NCI-H345 treated with DMSO at 0.1 percent for 48 hours (cell line): ENCODE results near the gene UST.

ENCODE experiments used
- DNase-seq: peaks from one replicate; lab custom pipeline; 2025; ENCODE audit not compliant: unreplicated experiment; lab: John Stamatoyannopoulos, UW

UST gene

DNA sequence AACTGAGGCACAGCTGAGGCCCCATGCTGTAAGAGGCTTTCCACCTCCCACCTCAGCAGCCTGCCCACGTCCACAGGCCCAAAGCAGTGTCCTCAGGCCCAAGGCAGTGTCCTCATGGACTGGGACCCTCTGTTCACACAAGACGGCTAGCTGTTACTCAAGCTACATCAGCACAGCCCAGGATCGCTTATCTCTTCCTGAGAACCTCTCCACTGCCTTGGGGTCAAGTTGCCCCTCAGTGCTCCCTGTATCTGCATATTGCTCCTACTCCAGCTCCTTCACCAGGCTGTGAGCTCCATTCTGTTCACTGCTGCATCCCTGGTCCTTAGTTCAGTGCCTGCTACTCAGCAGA is 361.9 kb downstream of the UST start:
- no peak for DNase-seq

DNA sequence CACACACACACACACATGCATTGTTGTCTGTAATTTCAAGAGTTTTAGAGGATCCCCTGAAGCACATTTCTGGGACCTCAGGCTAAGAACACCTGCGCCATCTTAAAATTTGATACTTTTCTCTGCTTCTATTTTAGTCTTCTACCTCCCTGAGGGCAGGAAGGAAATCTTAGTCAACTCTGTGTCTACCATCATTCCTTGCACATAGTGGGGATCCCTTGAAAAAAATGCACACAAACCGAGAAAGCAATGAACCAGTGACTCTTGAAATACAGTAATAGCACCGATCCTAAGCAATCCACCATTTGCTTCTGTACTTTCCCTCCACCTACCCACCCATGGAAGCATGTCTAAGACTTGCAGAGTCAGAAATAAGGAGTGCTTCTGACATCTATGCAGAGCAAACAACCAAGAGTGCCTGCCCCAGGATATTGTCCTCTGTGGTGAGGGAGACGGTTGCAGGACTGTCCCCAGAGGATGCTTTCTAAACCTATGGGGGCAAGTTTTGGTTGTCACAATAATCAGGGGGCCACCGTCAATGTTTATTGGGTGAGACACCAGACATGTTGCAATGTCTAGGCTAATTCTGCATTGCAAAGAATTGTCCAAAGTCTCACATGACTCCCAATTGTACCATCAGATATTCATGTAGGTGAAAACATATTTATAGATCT is 362.7 kb downstream of the UST start:
- no peak for DNase-seq

DNA sequence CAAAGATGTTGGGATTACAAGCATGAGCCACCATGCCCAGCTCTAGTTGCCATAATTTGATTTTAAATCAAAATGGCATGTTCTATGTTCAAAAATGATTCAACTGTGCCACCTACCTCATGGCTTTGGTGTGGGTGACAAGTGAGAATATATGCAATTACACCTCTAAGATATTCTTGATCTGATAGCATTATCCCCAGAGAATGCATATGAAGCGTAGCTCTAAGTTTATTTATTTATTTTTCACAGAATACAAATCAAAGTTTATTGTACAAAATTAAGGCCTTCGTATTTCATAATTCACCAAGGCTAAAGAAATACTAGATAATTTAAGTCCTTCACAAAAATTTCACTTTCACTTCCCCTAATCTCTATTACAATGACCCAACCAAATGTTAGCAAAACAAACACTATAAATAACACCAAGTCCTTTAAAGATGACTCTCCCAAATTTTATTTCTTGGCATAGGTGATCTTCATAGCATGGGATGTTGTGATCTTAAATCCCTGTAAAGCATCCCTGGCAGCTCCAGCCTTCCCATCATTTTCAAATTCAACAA is 364.8 kb downstream of the UST start:
- no peak for DNase-seq

DNA sequence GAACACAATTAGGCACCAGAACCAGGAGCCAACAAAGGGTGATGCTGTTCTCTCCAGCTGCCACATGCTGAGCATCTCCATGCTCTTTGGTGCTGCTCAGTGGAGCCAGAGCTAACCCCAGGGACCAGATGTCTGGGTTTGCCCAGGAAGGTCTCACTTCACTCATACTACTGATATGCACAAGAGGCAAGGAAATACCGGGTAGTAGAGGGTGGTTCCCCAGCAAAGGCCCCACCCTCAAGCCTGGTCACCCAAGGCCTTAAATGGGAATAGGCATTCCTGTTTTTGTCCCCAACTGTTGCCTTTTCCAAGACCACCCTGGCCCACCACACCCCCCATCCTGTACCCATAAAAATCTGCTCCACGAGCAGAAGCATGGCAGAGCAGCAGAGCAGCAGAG is 366.1 kb downstream of the UST start:
- no peak for DNase-seq

DNA sequence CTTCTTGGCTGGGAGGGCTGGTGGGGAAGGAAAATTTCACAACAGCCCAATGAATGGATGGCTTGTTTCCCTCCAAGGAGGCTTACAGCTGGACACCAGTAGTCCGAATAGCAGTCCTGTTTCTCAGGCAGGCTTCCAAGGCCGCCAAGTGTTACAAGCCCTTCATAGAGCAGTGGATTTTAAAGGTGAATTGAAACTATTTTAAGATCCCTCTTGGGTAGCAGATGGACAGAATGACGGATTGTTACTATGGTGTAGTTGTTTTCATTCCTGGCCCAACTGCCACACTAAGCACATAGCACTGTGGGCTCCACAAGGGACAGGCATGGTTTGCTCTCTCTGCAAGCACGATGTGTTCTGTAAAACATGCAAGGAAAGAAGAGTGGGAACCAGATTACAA is 367.3 kb downstream of the UST start:
- no peak for DNase-seq

DNA sequence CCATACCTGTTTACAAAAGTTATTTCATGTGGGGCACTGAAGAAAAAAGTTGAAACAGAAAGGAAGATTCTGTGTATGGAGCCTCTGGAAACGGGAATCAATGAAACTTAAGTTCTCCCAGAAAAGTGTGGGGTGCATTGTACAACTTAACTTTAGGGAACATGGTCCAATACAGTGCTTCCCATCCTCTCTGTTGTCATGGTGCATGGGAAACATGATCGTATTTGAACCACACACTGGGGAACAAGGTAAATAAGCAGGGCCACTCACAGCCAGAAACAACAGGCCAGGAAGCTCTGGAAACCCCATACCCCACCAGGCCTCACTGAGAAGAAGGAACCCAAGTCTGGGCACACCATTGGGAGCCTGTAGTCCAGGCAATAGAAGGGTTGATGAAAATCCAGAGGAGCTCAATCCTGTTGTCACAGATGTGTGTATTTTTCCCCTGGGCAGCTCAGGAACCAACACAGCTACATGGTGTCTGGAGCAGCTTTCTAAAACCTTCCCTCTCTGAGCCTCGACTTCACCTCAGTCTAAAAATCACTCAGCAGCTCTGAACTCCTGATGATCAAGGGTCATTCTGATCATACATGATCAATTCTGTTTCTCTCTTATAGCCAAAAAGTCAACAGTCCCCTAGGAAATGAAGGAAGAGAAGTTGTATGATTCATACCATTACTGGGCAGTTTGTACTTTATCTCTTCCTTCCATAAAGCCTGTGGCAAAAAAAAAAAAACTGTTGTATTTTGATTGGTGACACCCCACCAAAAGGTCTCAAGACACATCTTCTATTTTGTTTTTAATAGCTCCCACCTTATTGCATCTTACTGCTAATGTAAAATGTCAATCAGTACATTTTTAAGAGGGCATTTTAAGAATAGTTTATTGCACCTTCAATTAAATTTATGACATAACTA is 372.2 kb downstream of the UST start:
- no peak for DNase-seq

DNA sequence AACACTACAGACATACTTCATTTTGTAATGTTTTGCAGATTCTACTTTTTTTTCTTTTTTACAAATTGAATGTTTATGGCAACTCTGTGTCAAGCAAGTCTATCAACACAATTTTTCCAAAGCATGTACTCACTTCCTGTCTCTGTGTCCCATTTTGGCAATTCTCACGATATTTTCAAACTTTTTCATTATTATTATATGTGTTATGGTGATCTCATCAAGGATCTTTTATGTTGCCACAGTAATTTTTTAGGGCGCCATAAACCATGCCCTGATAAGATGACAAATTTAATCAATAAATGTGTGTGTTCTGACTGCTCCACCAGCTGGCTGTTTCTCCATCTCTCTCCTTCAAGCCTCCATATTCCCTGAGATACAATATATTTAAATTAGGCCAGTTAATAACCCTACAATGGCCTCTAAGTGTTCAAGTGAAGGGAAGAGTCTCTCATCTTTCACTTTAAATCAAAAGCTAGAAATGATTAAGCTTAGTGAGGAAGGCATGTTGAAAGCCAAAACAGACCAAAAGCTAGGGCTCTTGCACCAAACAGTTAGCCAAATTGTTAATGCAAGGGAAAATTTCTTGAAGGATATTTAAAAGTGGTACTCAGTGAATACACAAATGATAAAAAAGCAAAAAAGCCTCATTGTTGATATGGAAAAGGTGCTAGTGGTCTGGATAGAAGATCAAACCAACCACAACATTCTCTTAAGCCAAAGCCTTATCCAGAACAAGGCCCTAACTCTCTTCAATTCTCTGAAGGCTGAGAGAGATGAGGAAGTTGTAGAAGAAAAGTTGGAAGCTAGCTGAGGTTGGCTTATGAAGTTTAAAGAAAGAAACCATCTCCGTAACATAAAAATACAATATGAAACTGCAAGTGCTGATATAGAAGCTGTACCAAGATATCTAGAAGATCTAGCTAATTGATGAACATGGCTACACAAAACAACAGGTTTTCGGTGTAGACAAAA is 376.3 kb downstream of the UST start:
- no peak for DNase-seq

DNA sequence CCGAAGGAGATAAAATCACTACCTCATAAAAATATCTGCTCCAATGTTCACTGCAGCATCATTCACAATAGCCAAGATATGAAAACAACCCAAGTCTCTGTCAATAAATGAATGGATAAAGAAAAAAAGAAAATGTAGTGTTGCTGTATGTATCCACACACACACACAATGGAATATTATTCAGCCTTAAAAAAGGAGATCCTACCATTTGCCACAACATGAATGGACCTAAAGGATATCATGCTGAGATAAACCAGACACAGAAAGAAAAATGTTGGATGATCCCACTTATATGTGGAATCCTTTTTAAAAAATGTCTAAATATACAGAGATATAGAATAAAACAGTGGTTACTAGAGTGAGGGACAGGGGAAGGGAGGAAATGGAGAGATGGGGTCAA is 378.5 kb downstream of the UST start:
- DNase-seq: no peak
